Stomach (tissue), 9 donors: ENCODE data around the gene USP46. TPM values are rescaled to one million over a fixed set of nuclear protein-coding genes. Genes with fewer than 3 reads are reported as not detected.
A peak's percentile ranks its signal among the peaks of the same experiment; 100 is the strongest.

Experiments
- DNase-seq, 2 donors: peaks; one replicate each; pipeline versions ENCODE4 v3.0.0 to v3.0.0-alpha.2; 2013 to 2019
- H3K27ac ChIP-seq, 5 donors: fragments of 200-600 bp in 4 of 5; sonication (generic) in 4 of 5; one replicate each; pipeline ENCODE4 v1.5.1; 2013 to 2019; ENCODE audit warnings: mild to moderate bottlenecking in 1 of 5, moderate library complexity in 1 of 5
- H3K27me3 ChIP-seq, 3 donors: fragments of 200-600 bp; sonication (generic); one replicate each; pipeline ENCODE4 v1.5.1; 2017 to 2019; ENCODE audit warnings: mixed run types in 1 of 3
- H3K36me3 ChIP-seq, 4 donors: fragments of 200-600 bp; sonication (generic); 1 replicate in 3 of 4; 2 replicates in 1 of 4; pipeline ENCODE4 v1.5.1; 2016 to 2019
- H3K4me1 ChIP-seq, 4 donors: fragments of 200-600 bp; sonication (generic); one replicate each; pipeline ENCODE4 v1.5.1; 2016 to 2019
- H3K4me3 ChIP-seq, 4 donors: fragments of 200-600 bp; sonication (generic) in 3 of 4; one replicate each; pipeline ENCODE4 v1.5.1; 2016 to 2019; ENCODE audit warnings: mild to moderate bottlenecking in 1 of 4
- H3K9me3 ChIP-seq, 4 donors: fragments of 200-600 bp; sonication (generic); one replicate each; pipeline ENCODE4 v1.5.1; 2016 to 2019
- EP300 ChIP-seq: sonication (generic); formaldehyde crosslinking; IDR thresholded peaks from one replicate; pipeline ENCODE4 v1.6.1; 2017; ENCODE audit warnings: antibody characterized with exemption
- POLR2A ChIP-seq, 4 donors: fragments of 450-650 bp; IDR thresholded peaks; one replicate each; pipeline ENCODE4 v1.6.1; 2016; ENCODE audit warnings: antibody characterized with exemption in 4 of 4, control low read depth in 2 of 4, mild to moderate bottlenecking in 1 of 4, moderate library complexity in 1 of 4
- POLR2AphosphoS5 ChIP-seq, 3 donors: sonication (generic); formaldehyde crosslinking; IDR thresholded peaks; one replicate each; pipeline ENCODE4 v1.6.1; 2016; ENCODE audit warnings: antibody characterized with exemption in 3 of 3
- WGBS, 5 donors: extraction: QIAGEN DNeasy Blood & Tissue Kit in 3 of 5; methylation state at CpG; one replicate each; pipeline versions ENCODE4 v1.1.5 to v1.1.7; 2013 to 2018; 5-methylcytosine and 5-hydroxymethylcytosine counted together
- intact Hi-C: fragments of 100-400 bp; cut with DNase I; formaldehyde crosslinking; loops from one replicate; pipeline ENCODE4 v1.15.1; 2023; ENCODE audit warnings: low total_unique reads
- polyA plus RNA-seq, 3 donors: library from polyadenylated mRNA; stranded (reverse); fragments of 200-250 nt; gene quantifications; one replicate each; pipeline ENCODE4 v1.2.3, GENCODE V29; 2013
- total RNA-seq, 5 donors: library from RNA; depleted of rRNA; stranded (reverse); fragments of >200 nt; gene quantifications; one replicate each; pipeline versions ENCODE4 v1.1.0 to v1.2.3, GENCODE V29; 2014 to 2016
- TF ChIP-seq, protein P1 (sequence below), 7 experiments: fragments of 450-650 bp in 4 of 7; fragments of 200-600 bp in 3 of 7; sonication (generic) in 3 of 7; IDR thresholded peaks; one replicate each; pipeline ENCODE4 v1.5.1; 2016 to 2019; ENCODE audit warnings: antibody characterized with exemption in 7 of 7, control low read depth in 2 of 7, mild to moderate bottlenecking in 1 of 7
- donor health status: healthy with polysubstance abuse.
- donor health status: Bipolar disorder and iron deficiency.
- donor health status: healthy.

USP46 gene
- total and polyA plus RNA-seq, 8 donors: 2.7 to 36.5 (median 7.0) TPM

DNA sequence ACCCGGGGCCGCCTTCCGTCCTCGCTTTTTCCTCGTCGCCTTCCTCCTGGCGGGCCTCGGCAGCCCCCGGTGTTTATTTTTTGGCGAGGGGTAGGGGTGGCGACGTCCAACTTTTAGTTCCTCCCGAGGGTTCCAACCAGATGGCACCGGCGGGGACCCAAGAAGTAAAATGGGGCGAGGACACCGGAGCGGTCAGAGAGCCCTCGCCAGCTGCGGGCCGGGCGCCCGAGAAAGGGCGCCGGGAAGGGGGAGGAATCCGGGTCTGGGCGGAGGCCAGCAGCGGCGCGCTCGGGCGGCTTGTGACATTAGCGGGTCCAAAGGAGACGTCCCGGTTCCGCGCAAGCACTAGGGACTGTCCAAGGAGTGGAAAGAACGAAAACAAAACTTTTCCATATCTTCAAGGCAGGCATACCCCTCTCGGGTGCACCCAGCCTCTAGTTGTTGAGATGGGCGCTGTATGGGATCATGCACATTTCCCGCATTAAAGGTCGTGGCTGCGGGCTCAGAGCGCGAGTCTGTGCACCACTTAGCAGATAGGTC is 691 bp upstream of the USP46 start:
- H3K27ac ChIP-seq: peak overlapping the region; percentile 92 to 99 (median 98)
- intact Hi-C loops: loop anchor here (10.0 kb wide), 1 partner anchor 55 kb away; no protein-coding TSS in a partner anchor
- H3K27me3 ChIP-seq: no peaks in the 10 kb centered on the region
- H3K9me3 ChIP-seq: no peaks in the 10 kb centered on the region
- TF ChIP-seq EP300 (no peak), POLR2A (IDR thresholded peaks at IDR 0.05) (no peak), POLR2AphosphoS5 (IDR thresholded peaks at IDR 0.05) (no peak)
- TF ChIP-seq, protein P1, sequence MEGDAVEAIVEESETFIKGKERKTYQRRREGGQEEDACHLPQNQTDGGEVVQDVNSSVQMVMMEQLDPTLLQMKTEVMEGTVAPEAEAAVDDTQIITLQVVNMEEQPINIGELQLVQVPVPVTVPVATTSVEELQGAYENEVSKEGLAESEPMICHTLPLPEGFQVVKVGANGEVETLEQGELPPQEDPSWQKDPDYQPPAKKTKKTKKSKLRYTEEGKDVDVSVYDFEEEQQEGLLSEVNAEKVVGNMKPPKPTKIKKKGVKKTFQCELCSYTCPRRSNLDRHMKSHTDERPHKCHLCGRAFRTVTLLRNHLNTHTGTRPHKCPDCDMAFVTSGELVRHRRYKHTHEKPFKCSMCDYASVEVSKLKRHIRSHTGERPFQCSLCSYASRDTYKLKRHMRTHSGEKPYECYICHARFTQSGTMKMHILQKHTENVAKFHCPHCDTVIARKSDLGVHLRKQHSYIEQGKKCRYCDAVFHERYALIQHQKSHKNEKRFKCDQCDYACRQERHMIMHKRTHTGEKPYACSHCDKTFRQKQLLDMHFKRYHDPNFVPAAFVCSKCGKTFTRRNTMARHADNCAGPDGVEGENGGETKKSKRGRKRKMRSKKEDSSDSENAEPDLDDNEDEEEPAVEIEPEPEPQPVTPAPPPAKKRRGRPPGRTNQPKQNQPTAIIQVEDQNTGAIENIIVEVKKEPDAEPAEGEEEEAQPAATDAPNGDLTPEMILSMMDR (IDR thresholded peaks at IDR 0.05): no peak
- 0 to 1% (median 1%) methylated on average over 41 to 45 of the region's 45 CpGs for WGBS, 5 donors
- H3K4me1 ChIP-seq: peaks cover 23 to 48% (median 42%) of the 10 kb centered on the region in 4 donors
- H3K4me3 ChIP-seq: peak overlapping the region; percentile 79 to 92 (median 88)
- DNase-seq: peak; percentile 71 to 75
- H3K36me3 ChIP-seq: no peaks in the 10 kb centered on the region

DNA sequence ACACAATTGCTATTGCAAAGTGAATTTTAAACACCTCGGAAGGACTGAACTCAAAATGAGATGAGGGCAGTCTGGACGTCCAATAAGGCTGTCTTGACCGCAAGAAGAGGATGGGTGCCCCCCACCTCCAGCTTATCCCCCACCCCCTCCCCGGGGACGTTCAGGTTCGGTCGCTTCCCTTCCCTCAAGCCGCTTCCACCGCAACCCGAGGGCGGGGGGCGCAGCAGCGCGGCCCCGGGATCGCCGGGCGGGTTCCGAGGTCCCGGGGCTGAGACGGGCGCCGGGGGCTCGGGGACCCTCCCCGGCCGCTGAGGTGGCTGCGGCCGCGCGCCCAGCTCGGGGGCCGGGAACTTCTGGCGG is 480 bp downstream of the USP46 start:
- Histone ChIP-seq H3K4me3 (peak overlapping the region; percentile 79 to 92 (median 88)), H3K4me1 (peaks cover 23 to 50% (median 42%) of the 10 kb centered on the region in 4 donors), H3K36me3 (no peaks in the 10 kb centered on the region), H3K27ac (peak overlapping the region; percentile 92 to 99 (median 96)), H3K27me3 (no peaks in the 10 kb centered on the region), H3K9me3 (no peaks in the 10 kb centered on the region)
- intact Hi-C loops: no loop called here
- 0 to 2% (median 0%) methylated on average over 4 to 33 of the region's 33 CpGs for WGBS, 5 donors
- DNase-seq: no peak
- TF ChIP-seq, protein P1 (IDR thresholded peaks at IDR 0.05): no peak
- TF ChIP-seq POLR2A (IDR thresholded peaks at IDR 0.05) (no peak), POLR2AphosphoS5 (IDR thresholded peaks at IDR 0.05) (no peak), EP300 (no peak)

DNA sequence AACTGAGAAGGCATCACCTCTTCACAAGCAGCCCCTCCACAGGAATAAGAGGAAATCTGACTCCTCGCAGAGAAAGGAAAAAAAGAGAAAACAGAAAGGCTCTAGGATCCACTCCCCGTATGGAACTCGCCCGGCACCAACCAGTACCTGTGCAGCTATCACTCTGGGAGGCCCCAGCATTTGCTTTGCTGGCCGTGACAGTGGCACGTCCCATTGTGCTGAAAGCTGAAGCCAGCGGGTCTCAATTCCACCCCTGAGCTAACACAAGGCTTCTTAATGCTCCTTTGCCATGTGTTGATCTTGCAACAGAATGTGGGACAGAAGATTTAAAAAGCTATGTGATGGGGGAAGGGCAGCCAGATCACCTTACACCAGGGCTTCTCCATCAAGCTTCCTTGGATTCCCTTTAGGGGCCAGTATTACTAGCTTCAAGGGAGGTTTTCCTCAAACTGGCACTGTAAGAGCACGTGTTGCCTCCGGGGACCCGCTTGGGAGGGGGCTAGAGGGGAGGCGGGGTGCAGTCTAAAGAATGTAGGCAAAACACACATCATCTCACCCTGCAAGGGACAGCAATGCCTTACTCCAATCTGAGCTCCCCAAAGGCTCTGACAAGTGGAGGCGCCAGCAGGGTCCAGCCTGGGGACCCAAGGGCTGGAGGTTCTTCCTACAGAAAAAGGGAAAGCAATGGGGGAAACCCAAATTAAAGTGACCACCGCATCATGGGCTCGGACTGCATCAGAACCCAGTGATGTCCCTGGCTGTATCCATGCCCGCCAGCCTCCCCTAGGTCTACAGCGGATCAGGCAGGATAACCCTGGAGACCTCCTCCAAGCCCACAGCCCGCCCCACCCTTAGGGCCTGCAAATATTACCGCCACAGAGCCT is 1.2 kb downstream of the USP46 start:
- intact Hi-C loops: no loop called here
- Histone ChIP-seq H3K4me3 (peak overlapping the region; percentile 79 to 92 (median 88)), H3K36me3 (no peaks in the 10 kb centered on the region), H3K27ac (peak overlapping the region; percentile 1 to 99 (median 96)), H3K9me3 (no peaks in the 10 kb centered on the region), H3K27me3 (no peaks in the 10 kb centered on the region), H3K4me1 (peaks cover 23 to 50% (median 42%) of the 10 kb centered on the region in 4 donors)
- WGBS, 5 donors: 24 to 46% (median 40%) methylated on average over 18 of the region's 18 CpGs
- no peak for TF ChIP-seq POLR2AphosphoS5 (IDR thresholded peaks at IDR 0.05)
- TF ChIP-seq POLR2A (IDR thresholded peaks at IDR 0.05): no peak
- TF ChIP-seq, protein P1 (IDR thresholded peaks at IDR 0.05): no peak
- TF ChIP-seq EP300: no peak
- DNase-seq: peak; percentile 28 to 68

- H3K9me3 ChIP-seq: no peaks in the 10 kb centered on the region
- no peaks in the 10 kb centered on the region for H3K36me3 ChIP-seq
- peak overlapping the region in 3 of 4 donors; percentile 79 to 92 (median 85) for H3K4me3 ChIP-seq
- TF ChIP-seq POLR2AphosphoS5 (IDR thresholded peaks at IDR 0.05) (no peak), EP300 (no peak), POLR2A (IDR thresholded peaks at IDR 0.05) (no peak)
- TF ChIP-seq, protein P1 (IDR thresholded peaks at IDR 0.05): no peak
- DNase-seq: no peak
- 59 to 71% (median 66%) methylated on average over 5 to 8 of the region's 8 CpGs for WGBS, 5 donors
- peak overlapping the region in 4 of 5 donors; percentile 10 to 99 (median 97) for H3K27ac ChIP-seq
- peaks cover 23 to 50% (median 42%) of the 10 kb centered on the region in 4 donors for H3K4me1 ChIP-seq
- intact Hi-C loops: no loop called here
- no peaks in the 10 kb centered on the region for H3K27me3 ChIP-seq
These were observed 1.8 kb downstream of the USP46 start for GRCh38 chr4:52657292-52657617.
